ENCODE measurements around the gene ETNK2.

The ETNK2 gene

DNA sequence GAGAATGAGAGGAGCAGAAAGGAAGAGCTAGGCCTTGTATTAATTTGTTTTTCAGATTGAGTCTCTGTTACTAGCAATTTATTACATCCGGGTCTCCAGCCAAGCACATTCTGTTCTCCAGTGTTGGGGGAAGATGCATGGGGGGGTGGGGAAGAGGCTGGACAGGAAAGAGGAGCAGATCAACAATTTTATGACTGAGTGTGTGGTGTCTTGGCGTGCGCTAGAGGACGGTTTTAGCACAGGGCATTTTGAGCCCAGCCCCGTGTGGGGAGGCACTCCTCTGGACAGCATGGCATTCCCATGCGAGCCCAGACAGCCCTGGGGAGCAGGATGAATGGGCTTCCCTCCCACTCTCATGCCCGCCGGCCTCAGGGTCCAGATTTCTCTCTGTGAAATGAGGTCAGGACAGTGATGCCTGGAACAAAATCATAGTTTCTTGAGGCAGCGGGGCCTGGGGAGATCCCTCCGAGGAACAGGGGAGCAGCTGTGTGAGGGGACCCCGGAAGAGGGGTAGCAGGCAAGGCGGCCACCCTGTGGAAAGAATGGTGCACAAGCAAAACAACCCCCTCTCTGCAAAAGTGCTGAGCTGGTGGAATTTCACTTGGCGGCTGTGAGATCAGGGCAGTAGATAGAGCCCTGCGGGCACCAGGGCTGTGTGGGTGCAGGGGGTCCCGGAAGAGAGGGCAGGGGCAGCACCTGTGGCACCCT lies 62.6 kb downstream of the ETNK2 start:
- Mint-ChIP-seq H3K4me1 (no peaks in the 10 kb centered on the region), H3K4me3 (no peak overlapping the region), H3K27ac (no peak overlapping the region), H3K27me3 (no peaks in the 10 kb centered on the region), H3K9me3 (no peaks in the 10 kb centered on the region), H3K36me3 (no peaks in the 10 kb centered on the region)

DNA sequence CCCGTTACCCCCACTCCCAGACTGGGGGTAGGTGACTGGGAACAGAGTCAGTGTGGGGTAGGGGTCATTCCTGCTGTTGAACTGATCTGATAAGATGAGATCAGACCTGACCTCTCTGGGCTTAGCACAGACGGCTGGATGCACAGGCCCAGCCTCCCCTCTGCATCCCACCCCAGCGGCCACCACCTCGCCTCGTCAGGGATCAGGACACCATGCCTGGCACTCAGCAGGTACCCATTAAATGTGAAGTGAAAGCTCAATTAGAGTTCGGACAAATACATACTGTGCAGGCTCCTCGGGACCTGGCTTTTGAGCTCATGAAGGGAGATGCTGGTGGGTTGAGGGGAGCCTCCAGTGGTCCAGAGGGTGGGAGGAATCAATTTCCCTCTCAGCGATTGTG lies 63.2 kb downstream of the ETNK2 start:
- Mint-ChIP-seq H3K9me3 (no peaks in the 10 kb centered on the region), H3K36me3 (no peaks in the 10 kb centered on the region), H3K4me1 (no peaks in the 10 kb centered on the region), H3K4me3 (no peak overlapping the region), H3K27ac (no peak overlapping the region), H3K27me3 (no peaks in the 10 kb centered on the region)

DNA sequence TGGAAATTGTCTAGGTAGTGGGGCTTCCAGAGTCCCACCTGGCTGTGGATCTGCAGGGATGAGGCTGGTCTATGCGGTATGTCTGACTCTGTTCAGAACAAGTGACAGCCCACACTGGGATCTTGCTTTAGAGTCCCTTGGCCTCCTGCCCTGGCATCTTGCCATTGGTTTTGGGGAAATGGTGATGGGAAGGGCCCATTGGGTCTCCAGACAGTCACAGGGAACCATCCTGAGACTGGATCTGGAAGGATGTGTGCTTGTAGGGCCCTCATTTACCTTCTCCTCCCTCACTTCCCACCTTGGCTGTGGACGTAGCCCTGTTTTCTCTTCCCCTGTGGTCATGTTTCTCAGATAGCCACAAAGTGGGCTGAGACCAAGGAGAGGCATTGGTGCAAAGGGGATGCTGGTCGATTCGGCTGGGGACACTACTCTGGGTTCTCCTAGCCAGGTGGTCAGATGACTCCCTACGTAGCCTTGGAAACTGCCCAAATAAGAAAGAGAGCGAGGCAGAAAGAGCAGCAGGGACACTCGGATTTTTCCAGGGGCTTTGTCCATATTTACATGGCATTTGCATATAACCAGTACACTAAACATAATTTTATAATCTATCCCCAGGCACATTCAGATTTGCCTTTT lies 63.8 kb downstream of the ETNK2 start:
- Mint-ChIP-seq H3K4me1 (no peaks in the 10 kb centered on the region), H3K27me3 (no peaks in the 10 kb centered on the region), H3K9me3 (no peaks in the 10 kb centered on the region), H3K36me3 (no peaks in the 10 kb centered on the region), H3K4me3 (no peak overlapping the region), H3K27ac (no peak overlapping the region)

DNA sequence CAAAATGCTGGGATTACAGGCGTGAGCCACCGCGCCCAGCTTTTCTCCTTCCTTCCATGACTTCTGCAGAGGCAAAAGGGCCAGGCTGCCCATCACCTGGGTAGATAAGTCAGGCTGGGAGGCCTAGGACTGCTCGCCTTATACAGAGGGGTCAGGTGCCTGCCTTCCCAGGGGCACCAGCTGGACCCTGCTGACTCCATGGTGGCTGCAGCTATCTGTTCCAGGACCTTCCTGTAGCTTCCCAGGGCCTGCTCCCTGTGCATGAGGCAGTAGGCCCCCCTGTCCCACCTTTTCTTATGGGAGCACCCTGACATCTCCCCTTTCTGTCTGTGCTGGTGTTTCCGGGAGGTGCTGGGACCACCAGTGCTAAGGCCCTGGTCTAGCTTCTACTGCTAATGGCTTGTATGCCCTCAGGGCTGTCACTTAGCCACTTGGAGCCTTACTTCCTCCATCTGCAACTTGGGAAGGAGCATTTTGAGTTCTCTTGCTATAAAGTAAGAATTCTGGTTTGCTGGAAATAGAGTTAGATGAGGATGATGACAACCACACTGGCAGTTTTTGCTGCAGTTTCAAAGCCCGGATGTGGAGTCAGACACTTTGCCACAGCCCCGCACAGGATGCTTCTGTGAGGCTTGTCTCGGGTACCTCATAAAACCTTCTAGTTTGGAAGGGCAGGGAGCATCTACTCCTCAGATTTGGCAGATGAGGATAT lies 64.5 kb downstream of the ETNK2 start:
- H3K27me3 Mint-ChIP-seq = no peaks in the 10 kb centered on the region
- no peak overlapping the region for H3K27ac Mint-ChIP-seq
- H3K4me3 Mint-ChIP-seq = no peak overlapping the region
- no peaks in the 10 kb centered on the region for H3K9me3 Mint-ChIP-seq
- H3K36me3 Mint-ChIP-seq = no peaks in the 10 kb centered on the region
- no peaks in the 10 kb centered on the region for H3K4me1 Mint-ChIP-seq

- Mint-ChIP-seq H3K36me3 (no peaks in the 10 kb centered on the region), H3K27me3 (no peaks in the 10 kb centered on the region), H3K9me3 (no peaks in the 10 kb centered on the region), H3K4me1 (no peaks in the 10 kb centered on the region), H3K4me3 (no peak overlapping the region), H3K27ac (no peak overlapping the region)
Observed at GRCh38 chr1:204085876-204086275, 66.0 kb downstream of the ETNK2 start.

DNA sequence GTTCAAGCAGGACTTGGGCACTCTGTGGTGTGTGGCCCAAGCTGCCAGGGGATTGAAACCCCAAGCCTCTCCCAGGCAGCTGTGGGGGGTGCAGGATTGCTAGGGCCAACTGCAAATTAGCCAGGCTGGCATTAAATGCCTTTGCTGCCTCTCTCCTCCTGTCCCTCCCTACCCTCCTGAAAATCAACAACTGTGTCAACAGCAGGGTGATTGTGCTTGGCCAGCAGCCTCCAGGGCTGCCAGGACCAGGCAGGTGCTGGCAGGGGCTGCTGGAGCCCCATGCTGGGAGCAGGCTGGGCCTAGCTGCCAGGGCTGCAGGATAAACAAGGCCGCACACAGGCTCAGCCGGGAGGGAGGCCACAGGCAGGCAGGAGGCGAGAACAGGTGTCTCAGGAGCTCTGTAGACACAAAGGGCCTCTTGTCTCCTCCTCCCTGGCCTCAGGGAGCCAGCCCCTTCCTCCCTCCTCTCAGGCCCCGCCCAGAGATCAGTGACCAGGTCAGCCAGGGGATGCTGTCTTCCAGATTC lies 67.5 kb downstream of the ETNK2 start:
- H3K27ac Mint-ChIP-seq = no peak overlapping the region

DNA sequence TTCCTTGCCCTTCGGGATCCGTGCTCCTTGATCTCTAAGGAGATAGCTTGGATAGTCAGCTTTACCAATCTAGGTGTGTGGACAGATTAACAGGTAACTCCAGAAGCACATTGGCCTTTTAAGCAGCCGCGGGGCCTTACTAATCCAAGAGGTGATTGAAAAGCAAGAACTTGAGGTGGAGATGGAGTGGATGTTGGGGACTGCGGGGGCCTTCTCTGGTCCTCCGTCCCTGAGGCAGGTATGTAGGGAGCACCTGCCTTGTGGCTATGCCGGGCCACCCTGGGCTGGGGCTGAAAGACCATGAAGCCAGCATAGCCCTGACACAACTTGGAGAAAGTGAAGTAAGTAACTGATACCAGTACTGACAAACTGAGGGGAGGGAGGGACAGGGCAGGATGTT lies 68.4 kb downstream of the ETNK2 start:
- no peak overlapping the region for H3K27ac Mint-ChIP-seq
- H3K9me3 Mint-ChIP-seq = no peaks in the 10 kb centered on the region
- H3K27me3 Mint-ChIP-seq = peaks cover 5% of the 10 kb centered on the region

More for the DNA sequence above, 67.5 kb downstream of the ETNK2 start:
- no peak overlapping the region for H3K4me3 Mint-ChIP-seq
- H3K4me1 Mint-ChIP-seq = no peaks in the 10 kb centered on the region
- H3K27me3 Mint-ChIP-seq = no peaks in the 10 kb centered on the region
- no peaks in the 10 kb centered on the region for H3K36me3 Mint-ChIP-seq
- no peaks in the 10 kb centered on the region for H3K9me3 Mint-ChIP-seq

GRCh38 chr1:204081791-204082513 lies 69.9 kb downstream of the ETNK2 start:
- no peak overlapping the region for H3K4me3 Mint-ChIP-seq
- H3K4me1 Mint-ChIP-seq = no peaks in the 10 kb centered on the region
- H3K36me3 Mint-ChIP-seq = no peaks in the 10 kb centered on the region
- H3K27me3 Mint-ChIP-seq = peaks cover 12% of the 10 kb centered on the region
- H3K27ac Mint-ChIP-seq = no peak overlapping the region
- no peaks in the 10 kb centered on the region for H3K9me3 Mint-ChIP-seq

More for the DNA sequence above, 68.4 kb downstream of the ETNK2 start:
- Mint-ChIP-seq H3K4me1 (no peaks in the 10 kb centered on the region), H3K36me3 (no peaks in the 10 kb centered on the region), H3K4me3 (no peak overlapping the region)

DNA sequence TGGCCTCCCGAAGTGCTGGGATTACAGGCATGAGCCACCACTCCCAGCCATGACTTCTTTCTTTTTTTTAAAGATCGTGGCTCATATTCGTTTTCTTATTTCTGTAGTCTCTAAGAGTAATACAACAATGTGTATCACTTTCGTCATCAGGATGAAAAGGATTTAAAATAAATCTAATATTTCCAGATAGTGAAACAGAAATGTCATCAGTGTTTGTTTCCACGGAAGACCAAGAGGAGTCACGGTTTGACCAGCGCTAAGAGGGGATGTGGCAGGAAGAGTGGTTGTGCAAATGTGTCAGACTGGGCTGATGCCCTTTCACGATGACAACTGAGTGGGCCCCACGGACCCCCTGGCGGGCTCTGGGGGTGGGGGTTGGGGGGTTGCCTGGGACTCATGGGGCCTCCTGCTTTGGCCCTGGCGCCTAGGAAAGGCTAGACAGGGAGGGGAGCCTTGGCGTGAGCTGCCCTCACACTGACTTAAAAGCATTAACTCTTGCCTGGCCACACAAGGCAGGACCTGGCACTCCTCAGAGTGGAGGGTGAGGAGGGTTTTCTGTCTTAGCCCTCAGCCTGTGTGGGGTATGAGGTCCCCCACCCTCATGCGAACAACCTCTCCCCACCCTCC lies 70.6 kb downstream of the ETNK2 start:
- peaks cover 18% of the 10 kb centered on the region for H3K27me3 Mint-ChIP-seq
- H3K9me3 Mint-ChIP-seq = no peaks in the 10 kb centered on the region
- H3K27ac Mint-ChIP-seq = no peak overlapping the region
- no peak overlapping the region for H3K4me3 Mint-ChIP-seq
- no peaks in the 10 kb centered on the region for H3K36me3 Mint-ChIP-seq
- H3K4me1 Mint-ChIP-seq = no peaks in the 10 kb centered on the region

Measured in activated naive CD4-positive, alpha-beta T cell treated with anti-CD3 and anti-CD28 coated beads, Interleukin-2, amount 50 U/mL, for 24 hours (primary cell).